ENCODE results near the gene VWA8.
"Not testable (repeated sequence)": the region's sequence is repeated elsewhere in the genome, so short reads cannot be mapped to it uniquely, and the experiment has no call there.

The VWA8 gene

GRCh38 chr13:41962994-41963393 lies 2.1 kb upstream of the VWA8 start:
- DNase-seq, result no peak

GRCh38 chr13:41961466-41961760 lies 504 bp upstream of the VWA8 start:
- DNase-seq, result no peak

GRCh38 chr13:41960211-41960636 lies 685 bp downstream of the VWA8 start:
- DNase-seq, result no peak

GRCh38 chr13:41956272-41956671 lies 4.6 kb downstream of the VWA8 start:
- DNase-seq, result no peak

GRCh38 chr13:41955605-41956004 lies 5.3 kb downstream of the VWA8 start:
- no peak for DNase-seq

GRCh38 chr13:41954226-41954625 lies 6.7 kb downstream of the VWA8 start:
- DNase-seq, result no peak

GRCh38 chr13:41952749-41953148 lies 8.2 kb downstream of the VWA8 start:
- DNase-seq, result no peak

GRCh38 chr13:41949104-41949503 lies 11.8 kb downstream of the VWA8 start:
- DNase-seq, result not testable (repeated sequence)

GRCh38 chr13:41945926-41946325 lies 15.0 kb downstream of the VWA8 start:
- no peak for DNase-seq

GRCh38 chr13:41944635-41945397 lies 16.1 kb downstream of the VWA8 start:
- no peak for DNase-seq

GRCh38 chr13:41944229-41944628 lies 16.7 kb downstream of the VWA8 start:
- DNase-seq, result no peak

GRCh38 chr13:41942462-41943094 lies 18.3 kb downstream of the VWA8 start:
- DNase-seq, result no peak

- DNase-seq, result no peak
Measured at GRCh38 chr13:41941174-41941573, 19.7 kb downstream of the VWA8 start.

GRCh38 chr13:41939398-41939797 lies 21.5 kb downstream of the VWA8 start:
- no peak for DNase-seq

GRCh38 chr13:41938918-41939317 lies 22.0 kb downstream of the VWA8 start:
- DNase-seq, result no peak

- DNase-seq, result no peak
Measured at GRCh38 chr13:41937388-41937787, 23.5 kb downstream of the VWA8 start.

GRCh38 chr13:41935501-41935900 lies 25.4 kb downstream of the VWA8 start:
- no peak for DNase-seq

GRCh38 chr13:41934994-41935393 lies 25.9 kb downstream of the VWA8 start:
- DNase-seq, result no peak

- no peak for DNase-seq
Measured at GRCh38 chr13:41934120-41934519, 26.8 kb downstream of the VWA8 start.

GRCh38 chr13:41931337-41931736 lies 29.6 kb downstream of the VWA8 start:
- no peak for DNase-seq

- DNase-seq, result no peak
Measured at GRCh38 chr13:41930154-41930553, 30.8 kb downstream of the VWA8 start.

GRCh38 chr13:41928323-41928722 lies 32.6 kb downstream of the VWA8 start:
- DNase-seq, result no peak

GRCh38 chr13:41925014-41925413 lies 35.9 kb downstream of the VWA8 start:
- no peak for DNase-seq

- DNase-seq, result not testable (repeated sequence)
Measured at GRCh38 chr13:41922894-41923293, 38.0 kb downstream of the VWA8 start.

All from stimulated activated CD8-positive, alpha-beta memory T cell treated with anti-CD3 and anti-CD28 coated beads, Interleukin-4, amount 100 ng/mL, for 48 hours (primary cell).